ENCODE data around the gene SRPK1. TPM values are rescaled to one million over a fixed set of nuclear protein-coding genes. Genes with fewer than 3 reads are reported as not detected.

SRPK1 gene
- total and polyA plus RNA-seq, 2 of the 13 experiments (the other 11 are each of a cell fraction or from before 2014, with no cell fraction given) = 56.4 to 142 TPM

- TF ChIP-seq, protein P1, sequence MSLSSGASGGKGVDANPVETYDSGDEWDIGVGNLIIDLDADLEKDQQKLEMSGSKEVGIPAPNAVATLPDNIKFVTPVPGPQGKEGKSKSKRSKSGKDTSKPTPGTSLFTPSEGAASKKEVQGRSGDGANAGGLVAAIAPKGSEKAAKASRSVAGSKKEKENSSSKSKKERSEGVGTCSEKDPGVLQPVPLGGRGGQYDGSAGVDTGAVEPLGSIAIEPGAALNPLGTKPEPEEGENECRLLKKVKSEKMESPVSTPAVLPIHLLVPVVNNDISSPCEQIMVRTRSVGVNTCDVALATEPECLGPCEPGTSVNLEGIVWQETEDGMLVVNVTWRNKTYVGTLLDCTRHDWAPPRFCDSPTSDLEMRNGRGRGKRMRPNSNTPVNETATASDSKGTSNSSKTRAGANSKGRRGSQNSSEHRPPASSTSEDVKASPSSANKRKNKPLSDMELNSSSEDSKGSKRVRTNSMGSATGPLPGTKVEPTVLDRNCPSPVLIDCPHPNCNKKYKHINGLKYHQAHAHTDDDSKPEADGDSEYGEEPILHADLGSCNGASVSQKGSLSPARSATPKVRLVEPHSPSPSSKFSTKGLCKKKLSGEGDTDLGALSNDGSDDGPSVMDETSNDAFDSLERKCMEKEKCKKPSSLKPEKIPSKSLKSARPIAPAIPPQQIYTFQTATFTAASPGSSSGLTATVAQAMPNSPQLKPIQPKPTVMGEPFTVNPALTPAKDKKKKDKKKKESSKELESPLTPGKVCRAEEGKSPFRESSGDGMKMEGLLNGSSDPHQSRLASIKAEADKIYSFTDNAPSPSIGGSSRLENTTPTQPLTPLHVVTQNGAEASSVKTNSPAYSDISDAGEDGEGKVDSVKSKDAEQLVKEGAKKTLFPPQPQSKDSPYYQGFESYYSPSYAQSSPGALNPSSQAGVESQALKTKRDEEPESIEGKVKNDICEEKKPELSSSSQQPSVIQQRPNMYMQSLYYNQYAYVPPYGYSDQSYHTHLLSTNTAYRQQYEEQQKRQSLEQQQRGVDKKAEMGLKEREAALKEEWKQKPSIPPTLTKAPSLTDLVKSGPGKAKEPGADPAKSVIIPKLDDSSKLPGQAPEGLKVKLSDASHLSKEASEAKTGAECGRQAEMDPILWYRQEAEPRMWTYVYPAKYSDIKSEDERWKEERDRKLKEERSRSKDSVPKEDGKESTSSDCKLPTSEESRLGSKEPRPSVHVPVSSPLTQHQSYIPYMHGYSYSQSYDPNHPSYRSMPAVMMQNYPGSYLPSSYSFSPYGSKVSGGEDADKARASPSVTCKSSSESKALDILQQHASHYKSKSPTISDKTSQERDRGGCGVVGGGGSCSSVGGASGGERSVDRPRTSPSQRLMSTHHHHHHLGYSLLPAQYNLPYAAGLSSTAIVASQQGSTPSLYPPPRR (CRISPR knock-in tag; IDR thresholded peaks at IDR 0.05; ENCODE audit: borderline replicate concordance) = no peak
- TF ChIP-seq ZNF451 (CRISPR knock-in tag; IDR thresholded peaks at IDR 0.05) (no peak), ZNF780A (CRISPR knock-in tag; IDR thresholded peaks at IDR 0.05) (no peak), ARHGAP35 (CRISPR knock-in tag; IDR thresholded peaks at IDR 0.05; ENCODE audit: borderline replicate concordance) (no peak), PHF8 (CRISPR knock-in tag; IDR thresholded peaks at IDR 0.05) (no peak), BRD4 (CRISPR knock-in tag; IDR thresholded peaks at IDR 0.05) (no peak), ZNF224 (CRISPR knock-in tag; IDR thresholded peaks at IDR 0.05) (no peak), PRDM10 (CRISPR knock-in tag; IDR thresholded peaks at IDR 0.05; ENCODE audit: low read depth) (no peak), ZNF616 (CRISPR knock-in tag; IDR thresholded peaks at IDR 0.05; ENCODE audit: low read depth) (no peak)
Observed at GRCh38 chr6:35817515-35817914, 103.4 kb downstream of the SRPK1 start (continued).

Measured in HepG2 (cell line).